ENCODE measurements around the gene IFI30.

The IFI30 gene

GRCh38 chr19:18153556-18154134 is 20.0 kb upstream of the IFI30 start:
- Histone ChIP-seq H3K36me3 (replicated peaks) (peaks cover 2% of the 10 kb centered on the region), H3K27me3 (replicated peaks) (no peaks in the 10 kb centered on the region), H3K27ac (peak overlapping the region; percentile 78), H3K4me3 (ENCODE audit: low read depth, low read length) (peak overlapping the region; percentile 88)
- in situ Hi-C loops (cut with HindIII; ENCODE audit: low pct_ligation_motif_present, low sequenced_read_pairs): no loop called here
- no peak for TF ChIP-seq CTCF (IDR thresholded peaks at IDR 0.05; ENCODE audit: low read depth, low read length, missing control alignments)
- no peak for DNase-seq

GRCh38 chr19:18155095-18156087 is 18.2 kb upstream of the IFI30 start:
- in situ Hi-C loops (cut with HindIII; ENCODE audit: low pct_ligation_motif_present, low sequenced_read_pairs): no loop called here
- DNase-seq: no peak
- Histone ChIP-seq H3K27ac (no peak overlapping the region), H3K36me3 (replicated peaks) (peaks cover 6% of the 10 kb centered on the region), H3K4me3 (ENCODE audit: low read depth, low read length) (no peak overlapping the region), H3K27me3 (replicated peaks) (no peaks in the 10 kb centered on the region)
- no peak for TF ChIP-seq CTCF (IDR thresholded peaks at IDR 0.05; ENCODE audit: low read depth, low read length, missing control alignments)

GRCh38 chr19:18156268-18156667 is 17.3 kb upstream of the IFI30 start:
- no peak overlapping the region for H3K4me3 ChIP-seq (ENCODE audit: low read depth, low read length)
- DNase-seq: no peak
- in situ Hi-C loops (cut with HindIII; ENCODE audit: low pct_ligation_motif_present, low sequenced_read_pairs): no loop called here
- no peaks in the 10 kb centered on the region for H3K27me3 ChIP-seq (replicated peaks)
- peak; percentile 11 for TF ChIP-seq CTCF (IDR thresholded peaks at IDR 0.05; ENCODE audit: low read depth, low read length, missing control alignments)
- H3K27ac ChIP-seq: no peak overlapping the region
- H3K36me3 ChIP-seq (replicated peaks): peaks cover 6% of the 10 kb centered on the region

GRCh38 chr19:18156841-18157464 is 16.7 kb upstream of the IFI30 start:
- Histone ChIP-seq H3K36me3 (replicated peaks) (peaks cover 6% of the 10 kb centered on the region), H3K27ac (no peak overlapping the region), H3K27me3 (replicated peaks) (no peaks in the 10 kb centered on the region), H3K4me3 (ENCODE audit: low read depth, low read length) (no peak overlapping the region)
- DNase-seq: peak; percentile 77
- in situ Hi-C loops (cut with HindIII; ENCODE audit: low pct_ligation_motif_present, low sequenced_read_pairs): no loop called here
- TF ChIP-seq CTCF (IDR thresholded peaks at IDR 0.05; ENCODE audit: low read depth, low read length, missing control alignments): no peak

- DNase-seq: no peak
- TF ChIP-seq CTCF (IDR thresholded peaks at IDR 0.05; ENCODE audit: low read depth, low read length, missing control alignments): no peak
- Histone ChIP-seq H3K4me3 (ENCODE audit: low read depth, low read length) (no peak overlapping the region), H3K27ac (no peak overlapping the region), H3K27me3 (replicated peaks) (no peaks in the 10 kb centered on the region), H3K36me3 (replicated peaks) (peaks cover 12% of the 10 kb centered on the region)
- in situ Hi-C loops (cut with HindIII; ENCODE audit: low pct_ligation_motif_present, low sequenced_read_pairs): no loop called here
Measured at GRCh38 chr19:18157465-18158063, 16.0 kb upstream of the IFI30 start.

Data from brain microvascular endothelial cell (primary cell).